PC-3 (cell line): Measurements from ENCODE around the gene NPTXR. TPM values are rescaled to one million over a fixed set of nuclear protein-coding genes. Genes with fewer than 3 reads are reported as not detected.

Source experiments
- ATAC-seq: fragments of 200-7000 bp; cut with Tn5 transposase; 2 replicates; pipeline ENCODE4 v1.9.1; 2020; ENCODE audit warnings: mild to moderate bottlenecking, moderate library complexity
- BruUV-seq: library from RNA; stranded (reverse); fragments of 400-500 nt; replicated peaks from 2 replicates; lab custom pipeline; 2021; lab: Mats Ljungman, UMichigan
- CTCF ChIA-PET: fragments of 300-600 bp; sonication (Branson Sonifier 250); formaldehyde crosslinking; loops from one replicate; lab custom pipeline; 2022; ENCODE audit warnings: antibody characterized with exemption; lab: Charles Lee
- POLR2A ChIA-PET: fragments of 300-600 bp; sonication (Branson Sonifier 250); formaldehyde crosslinking; loops from one replicate; lab custom pipeline; 2022; ENCODE audit warnings: antibody characterized with exemption; ENCODE audit not compliant: unreplicated experiment; lab: Charles Lee
- DNase-seq: peaks from one replicate; pipeline ENCODE4 v3.0.0-alpha.2; 2015
- H2AFZ ChIP-seq: fragments of 300-600 bp; sonication (generic); 2 replicates; pipeline ENCODE4 v1.6.0; 2016; ENCODE audit warnings: antibody characterized with exemption, low read length
- H3F3A ChIP-seq: fragments of 300-600 bp; sonication (generic); one replicate; pipeline ENCODE4 v1.6.0; 2017; ENCODE audit warnings: antibody characterized with exemption, low read length, control low read depth, mild to moderate bottlenecking; ENCODE audit not compliant: unreplicated experiment
- H3K27ac ChIP-seq: fragments of 300-600 bp; sonication (generic); 2 replicates; pipeline ENCODE4 v1.5.1; 2016; ENCODE audit warnings: mild to moderate bottlenecking, low read length
- H3K27me3 ChIP-seq: fragments of 300-600 bp; sonication (generic); 2 replicates; pipeline ENCODE4 v1.6.1; 2016; ENCODE audit warnings: low read length, mixed read lengths
- H3K36me3 ChIP-seq: fragments of 300-600 bp; sonication (generic); 2 replicates; pipeline ENCODE4 v1.6.1; 2016; ENCODE audit warnings: low read depth, mixed run types, low read length, mixed read lengths
- H3K4me1 ChIP-seq: fragments of 300-600 bp; sonication (generic); 2 replicates; pipeline ENCODE4 v1.5.1; 2016; ENCODE audit warnings: low read length; ENCODE audit not compliant: insufficient read depth
- H3K4me2 ChIP-seq: fragments of 300-600 bp; sonication (generic); 2 replicates; pipeline ENCODE4 v1.6.0; 2016; ENCODE audit warnings: low read length
- H3K4me3 ChIP-seq: fragments of 300-600 bp; sonication (generic); 2 replicates; pipeline ENCODE4 v1.5.1; 2016; ENCODE audit warnings: mild to moderate bottlenecking, low read length, mixed read lengths
- H3K79me2 ChIP-seq: fragments of 300-600 bp; sonication (generic); 2 replicates; pipeline ENCODE4 v1.6.1; 2017; ENCODE audit warnings: low read length, mixed read lengths
- H3K9ac ChIP-seq: fragments of 300-600 bp; sonication (generic); 2 replicates; pipeline ENCODE4 v1.6.0; 2016; ENCODE audit warnings: mild to moderate bottlenecking, low read length
- H3K9me2 ChIP-seq: fragments of 300-600 bp; sonication (generic); replicated peaks from 2 replicates; pipeline ENCODE4 v1.6.1; 2016; ENCODE audit warnings: mixed run types, low read length, mixed read lengths
- H3K9me3 ChIP-seq: fragments of 300-600 bp; sonication (generic); 2 replicates; pipeline ENCODE4 v1.6.1; 2016; ENCODE audit warnings: low read length, mixed read lengths
- H4K20me1 ChIP-seq: fragments of 300-600 bp; sonication (generic); 2 replicates; pipeline ENCODE4 v1.6.1; 2016; ENCODE audit warnings: low read length, mixed read lengths
- CTCF ChIP-seq: fragments of 300-600 bp; sonication (generic); conservative IDR thresholded peaks from 2 replicates; pipeline ENCODE4 v1.5.1; 2017; ENCODE audit warnings: antibody characterized with exemption, low read depth, mild to moderate bottlenecking, low read length
- EZH2 ChIP-seq: fragments of 300-600 bp; sonication (generic); IDR thresholded peaks from one replicate; pipeline ENCODE4 v1.6.1; 2017; ENCODE audit warnings: antibody characterized with exemption, mild to moderate bottlenecking, low read length; ENCODE audit not compliant: unreplicated experiment
- EZH2phosphoT487 ChIP-seq: fragments of 300-600 bp; sonication (generic); IDR thresholded peaks from 2 replicates; pipeline ENCODE4 v1.6.1; 2018; ENCODE audit warnings: mild to moderate bottlenecking, antibody characterized with exemption, low read length, borderline replicate concordance
- intact Hi-C: fragments of 100-400 bp; cut with micrococcal nuclease; formaldehyde crosslinking; loops from 2 replicates; pipeline ENCODE4 v1.9.0; 2023
- total RNA-seq: library from RNA; depleted of rRNA; stranded (reverse); fragments of >200 nt; gene quantifications from 2 replicates; pipeline ENCODE4 v1.2.3, GENCODE V29; 2014; rRNA removed

Gene NPTXR
- total RNA-seq, 1 experiment from 2014 or later = 2.8 TPM

- BruUV-seq = no TSS peak
- POLR2A ChIA-PET = no interaction called here
- CTCF ChIA-PET = interaction anchor here (0.6 kb wide), 2 partner anchors 73 to 151 kb away, joined by 3 read pairs; no protein-coding TSS in a partner anchor
- H3K27ac ChIP-seq = no peak overlapping the region
- H3K9me2 ChIP-seq = no peaks in the 10 kb centered on the region
- no peak overlapping the region for H3K4me2 ChIP-seq
- intact Hi-C loops = no loop called here
- no peaks in the 10 kb centered on the region for H4K20me1 ChIP-seq
- H3K4me1 ChIP-seq = peaks cover 3% of the 10 kb centered on the region; the same call in 1 of the 2 replicates
- H3F3A ChIP-seq = no peaks in the 10 kb centered on the region
- no peaks in the 10 kb centered on the region for H3K79me2 ChIP-seq
- TF ChIP-seq CTCF (no peak), EZH2 (no peak), EZH2phosphoT487 (no peak)
- no peak for ATAC-seq
- no peaks in the 10 kb centered on the region for H3K27me3 ChIP-seq
- no peak overlapping the region for H3K4me3 ChIP-seq
- no peak for DNase-seq
- H2AFZ ChIP-seq = no peak overlapping the region
- no peak overlapping the region for H3K9ac ChIP-seq
- H3K36me3 ChIP-seq = no peaks in the 10 kb centered on the region
- H3K9me3 ChIP-seq = no peaks in the 10 kb centered on the region
Observed at GRCh38 chr22:38770257-38770949, 73.4 kb downstream of the NPTXR start.

Other genes with a start within 250 kb of the NPTXR start
- gene FAM227A, start 187.6 kb downstream of the NPTXR start, total RNA-seq = 1.2 and 2.2 TPM in 2 replicates
- gene CBY1, start 187.4 kb downstream of the NPTXR start, total RNA-seq = 12.9 and 14.3 TPM in 2 replicates
- gene TOMM22, start 162.1 kb downstream of the NPTXR start, total RNA-seq = 68.7 and 82.3 TPM in 2 replicates
- 37.5 and 40.3 TPM in 2 replicates for gene JOSD1, start 143.1 kb downstream of the NPTXR start, total RNA-seq
- 28.2 and 29.6 TPM in 2 replicates for gene GTPBP1, start 138.1 kb downstream of the NPTXR start, total RNA-seq
- gene SUN2, start 88.0 kb downstream of the NPTXR start, total RNA-seq = 54.0 and 55.5 TPM in 2 replicates
- 22.5 and 24.5 TPM in 2 replicates for gene DNAL4, start 49.9 kb downstream of the NPTXR start, total RNA-seq
- gene CBX6, start 28.2 kb upstream of the NPTXR start, total RNA-seq = 37.5 and 50.1 TPM in 2 replicates
- gene APOBEC3A, start 113.6 kb upstream of the NPTXR start, total RNA-seq = not detected in 2 replicates
- gene APOBEC3B, start 138.3 kb upstream of the NPTXR start, total RNA-seq = 11.3 TPM in 2 replicates
- gene APOBEC3C, start 170.2 kb upstream of the NPTXR start, total RNA-seq = 35.5 and 37.8 TPM in 2 replicates
- gene APOBEC3D, start 177.1 kb upstream of the NPTXR start, total RNA-seq = 0.33 TPM in 1 of 2 replicates, not detected in the other
- not detected in 2 replicates for gene APOBEC3F, start 196.8 kb upstream of the NPTXR start, total RNA-seq
- 1.3 and 4.4 TPM in 2 replicates for gene APOBEC3G, start 233.2 kb upstream of the NPTXR start, total RNA-seq